LNCaP clone FGC (cell line): Measurements from ENCODE around the gene STK36.

ENCODE experiments used
- DNase-seq: peaks from one replicate; pipeline ENCODE4 v3.0.0-alpha.2; 2011; ENCODE audit warnings: low read depth
- H3K4me3 ChIP-seq: 2 replicates; pipeline ENCODE4 v1.5.1; 2011; ENCODE audit warnings: mild to moderate bottlenecking, low read depth, low read length, control low read depth
- CTCF ChIP-seq: IDR thresholded peaks from 2 replicates; pipeline ENCODE4 v1.5.1; 2012; ENCODE audit warnings: mild to moderate bottlenecking; ENCODE audit not compliant: control insufficient read depth, insufficient read depth; ENCODE audit errors: extremely low read depth

Gene STK36

DNA sequence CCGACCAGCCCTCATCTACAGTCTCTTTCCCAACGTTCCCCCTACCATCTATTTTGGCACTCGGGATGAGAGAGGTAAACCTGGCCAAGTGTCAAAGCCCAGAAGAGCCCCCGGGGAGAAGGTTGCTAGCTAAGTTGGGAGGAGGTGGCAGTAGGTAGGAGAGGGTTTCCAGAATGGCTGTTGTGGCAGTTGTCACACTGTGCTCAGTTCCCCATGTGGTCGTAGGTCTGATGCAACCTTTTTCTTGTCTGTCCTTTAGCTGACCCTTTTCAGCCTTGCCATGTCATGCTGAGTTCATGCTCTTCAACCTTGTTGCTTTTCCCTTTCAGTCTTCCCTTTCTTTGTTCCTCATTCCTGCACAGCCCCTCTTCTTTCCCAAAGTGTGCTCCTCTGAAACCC lies 73.3 kb downstream of the STK36 start:
- TF ChIP-seq CTCF = no peak
- H3K4me3 ChIP-seq = no peak overlapping the region
- no peak for DNase-seq

DNA sequence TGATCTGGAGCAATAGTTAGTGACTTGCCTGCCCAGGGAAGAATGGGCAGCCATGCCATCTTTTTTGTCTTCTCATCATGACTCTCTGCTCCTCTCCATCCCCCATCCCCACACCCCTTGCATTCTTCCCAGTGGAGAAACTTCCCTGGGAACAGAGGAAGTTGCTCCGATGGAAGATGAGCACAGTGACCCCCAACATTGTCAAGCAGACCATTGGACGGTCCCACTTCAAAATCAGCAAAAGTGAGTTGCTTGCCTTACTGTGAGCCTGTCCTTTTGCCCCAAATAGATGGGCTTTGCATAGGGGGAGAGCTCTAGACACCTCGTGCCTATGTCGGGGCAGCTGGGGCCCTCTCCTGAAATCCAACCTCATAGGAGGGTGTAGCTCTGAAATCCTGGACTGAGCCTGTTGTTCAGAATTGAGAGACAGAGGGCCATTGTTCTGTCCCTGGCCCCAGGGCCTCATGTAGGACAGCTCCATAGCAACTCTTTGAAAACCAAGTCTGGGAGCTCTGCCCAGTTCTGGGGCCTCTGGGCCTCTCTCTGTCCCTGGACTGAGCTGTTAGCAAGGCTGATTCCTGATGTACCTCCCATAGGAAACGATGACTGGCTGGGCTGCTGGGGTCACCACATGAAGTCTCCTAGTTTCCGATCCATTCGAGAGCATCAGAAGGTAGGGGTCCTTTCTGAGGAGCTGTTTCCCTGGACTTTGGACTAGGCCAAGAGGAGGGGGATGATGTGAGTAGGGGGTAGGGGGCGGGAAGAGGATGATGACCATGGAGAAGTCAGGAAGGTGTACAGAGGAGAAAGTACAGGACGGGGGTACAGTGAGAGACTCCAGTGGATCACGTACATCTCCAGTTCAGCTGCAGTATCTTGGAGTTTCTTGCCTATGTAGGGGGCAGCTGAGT lies 73.9 kb downstream of the STK36 start:
- H3K4me3 ChIP-seq = no peak overlapping the region
- TF ChIP-seq CTCF = no peak
- DNase-seq = no peak

GRCh38 chr2:218746470-218746795 lies 74.5 kb downstream of the STK36 start:
- no peak for DNase-seq
- TF ChIP-seq CTCF = no peak
- no peak overlapping the region for H3K4me3 ChIP-seq

GRCh38 chr2:218746960-218747359 lies 75.1 kb downstream of the STK36 start:
- no peak for DNase-seq
- TF ChIP-seq CTCF = no peak
- no peak overlapping the region for H3K4me3 ChIP-seq

DNA sequence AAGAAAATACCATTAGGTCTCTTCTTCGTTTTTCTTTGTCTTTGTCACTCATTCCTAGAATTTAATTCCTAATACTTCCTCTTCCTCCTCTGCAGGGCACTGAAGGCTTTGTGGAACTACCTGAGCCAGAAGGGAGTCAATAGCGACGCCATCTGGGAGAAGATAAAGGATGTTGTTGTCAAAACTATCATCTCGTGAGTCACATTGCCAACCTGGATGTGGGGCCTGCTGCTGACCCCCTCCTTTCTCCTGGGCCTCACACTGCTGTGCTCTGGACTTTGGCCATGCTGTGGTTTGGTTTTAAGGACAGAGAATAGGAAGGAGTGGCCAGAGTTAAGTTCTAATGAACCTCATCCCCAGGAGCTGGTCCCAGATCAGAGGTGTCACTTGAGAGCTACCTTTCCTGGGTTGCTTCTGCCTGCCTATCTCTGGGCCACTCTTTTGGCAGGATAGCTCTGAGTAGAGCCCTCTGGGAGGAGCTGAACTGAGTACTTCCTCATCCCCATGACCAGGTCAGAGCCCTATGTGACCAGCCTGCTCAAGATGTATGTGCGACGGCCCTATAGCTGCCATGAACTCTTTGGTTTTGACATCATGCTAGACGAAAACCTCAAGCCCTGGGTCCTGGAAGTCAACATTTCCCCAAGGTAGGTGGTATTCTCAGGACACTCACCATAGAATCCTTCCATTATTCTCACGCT lies 77.0 kb downstream of the STK36 start:
- no peak for DNase-seq
- H3K4me3 ChIP-seq = no peak overlapping the region

More for the DNA sequence above, 77.0 kb downstream of the STK36 start:
- no peak for TF ChIP-seq CTCF
